MG63 (cell line): ENCODE results near the gene RAG1. TPM values are rescaled to one million over a fixed set of nuclear protein-coding genes. Genes with fewer than 3 reads are reported as not detected.
A peak's percentile ranks its signal among the peaks of the same experiment; 100 is the strongest.

Source experiments
- DNase-seq: peaks from one replicate; pipeline ENCODE4 v3.0.0-alpha.2; 2020
- H3K27me3 ChIP-seq: fragments of 250-450 bp; sonication (Bioruptor Pico); 2 replicates; pipeline ENCODE4 v1.5.1; 2020; ENCODE audit warnings: mild to moderate bottlenecking, moderate library complexity
- H3K36me3 ChIP-seq: fragments of 250-450 bp; sonication (Bioruptor Pico); 2 replicates; pipeline ENCODE4 v1.5.1; 2020; ENCODE audit warnings: mild to moderate bottlenecking, moderate library complexity
- H3K4me3 ChIP-seq: fragments of 250-450 bp; sonication (Bioruptor Pico); 2 replicates; pipeline ENCODE4 v1.5.1; 2020; ENCODE audit warnings: mild to moderate bottlenecking, moderate library complexity
- H3K9me3 ChIP-seq: fragments of 250-450 bp; sonication (Bioruptor Pico); 2 replicates; pipeline ENCODE4 v1.5.1; 2020; ENCODE audit warnings: mild to moderate bottlenecking, moderate library complexity
- total RNA-seq: library from RNA; depleted of rRNA; stranded (reverse); fragments of >200 nt; shearing (Covaris generic); gene quantifications from 2 replicates; pipeline ENCODE4 v1.2.3, GENCODE V29; 2014; ENCODE audit warnings: low replicate concordance

Gene RAG1
- total RNA-seq, 1 experiment from 2014 or later = 0.10 TPM

DNA sequence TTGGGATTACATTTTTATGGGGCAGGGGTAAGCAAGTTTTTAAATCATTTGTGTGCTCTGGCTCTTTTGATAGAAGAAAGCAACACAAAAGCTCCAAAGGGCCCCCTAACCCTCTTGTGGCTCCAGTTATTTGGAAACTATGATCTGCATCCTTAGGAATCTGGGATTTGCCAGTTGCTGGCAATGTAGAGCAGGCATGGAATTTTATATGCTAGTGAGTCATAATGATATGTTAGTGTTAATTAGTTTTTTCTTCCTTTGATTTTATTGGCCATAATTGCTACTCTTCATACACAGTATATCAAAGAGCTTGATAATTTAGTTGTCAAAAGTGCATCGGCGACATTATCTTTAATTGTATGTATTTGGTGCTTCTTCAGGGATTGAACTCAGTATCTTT, 10.1 kb downstream of the RAG1 start:
- Histone ChIP-seq H3K27me3 (peaks cover 10% of the 10 kb centered on the region), H3K4me3 (no peak overlapping the region), H3K36me3 (no peaks in the 10 kb centered on the region), H3K9me3 (no peaks in the 10 kb centered on the region; the same call in 1 of the 2 replicates)
- peak; percentile 12 for DNase-seq

DNA sequence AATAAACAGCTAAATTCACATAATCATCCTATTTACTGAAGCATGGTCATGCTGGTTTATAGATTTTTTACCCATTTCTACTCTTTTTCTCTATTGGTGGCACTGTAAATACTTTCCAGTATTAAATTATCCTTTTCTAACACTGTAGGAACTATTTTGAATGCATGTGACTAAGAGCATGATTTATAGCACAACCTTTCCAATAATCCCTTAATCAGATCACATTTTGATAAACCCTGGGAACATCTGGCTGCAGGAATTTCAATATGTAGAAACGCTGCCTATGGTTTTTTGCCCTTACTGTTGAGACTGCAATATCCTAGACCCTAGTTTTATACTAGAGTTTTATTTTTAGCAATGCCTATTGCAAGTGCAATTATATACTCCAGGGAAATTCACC, 10.7 kb downstream of the RAG1 start:
- Histone ChIP-seq H3K9me3 (no peaks in the 10 kb centered on the region; the same call in 1 of the 2 replicates), H3K27me3 (peaks cover 4% of the 10 kb centered on the region), H3K36me3 (no peaks in the 10 kb centered on the region), H3K4me3 (no peak overlapping the region)
- no peak for DNase-seq

DNA sequence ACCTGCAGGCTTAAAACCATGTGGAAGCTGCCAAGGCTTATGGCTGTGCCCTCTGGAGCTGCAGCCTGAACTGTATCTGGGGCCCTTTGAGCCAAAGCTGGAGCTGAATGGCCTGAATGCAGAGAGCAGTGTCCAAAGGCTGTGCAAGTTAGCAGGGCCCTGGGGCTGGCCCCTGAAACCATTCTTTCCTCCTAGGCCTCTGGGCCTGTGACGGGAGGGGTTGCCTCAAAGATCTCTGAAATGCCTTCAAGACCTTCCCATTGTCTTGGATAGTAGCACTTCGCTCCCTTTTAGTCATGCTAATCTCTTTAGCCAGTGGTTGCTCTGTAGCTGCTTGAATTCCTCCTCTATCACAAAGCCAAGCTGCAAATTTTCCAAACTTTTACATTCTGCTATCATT, 13.7 kb downstream of the RAG1 start:
- Histone ChIP-seq H3K27me3 (peaks cover 8% of the 10 kb centered on the region; the same call in 1 of the 2 replicates), H3K4me3 (no peak overlapping the region), H3K36me3 (no peaks in the 10 kb centered on the region), H3K9me3 (no peaks in the 10 kb centered on the region; the same call in 1 of the 2 replicates)
- DNase-seq = no peak

DNA sequence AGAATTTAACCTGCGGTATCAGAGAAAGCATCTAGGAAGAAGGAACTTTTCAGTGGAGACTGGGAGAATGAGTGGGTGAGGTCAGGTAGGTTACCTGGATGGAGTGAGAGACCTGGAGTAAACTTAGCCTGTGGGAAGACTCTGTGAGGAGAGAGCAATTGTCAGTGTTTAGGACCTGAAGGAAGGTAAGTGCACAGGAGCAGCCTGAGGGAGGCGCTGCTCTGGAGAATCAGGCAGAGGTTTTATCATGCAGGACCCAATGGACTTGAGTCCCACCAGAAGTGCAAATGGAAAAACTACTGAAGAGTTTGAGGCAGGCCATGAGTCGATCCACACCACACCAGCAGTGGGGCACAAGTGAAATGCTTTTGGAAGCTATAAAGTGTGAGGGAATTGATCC, 15.9 kb downstream of the RAG1 start:
- Histone ChIP-seq H3K4me3 (no peak overlapping the region), H3K36me3 (no peaks in the 10 kb centered on the region), H3K27me3 (peaks cover 11% of the 10 kb centered on the region; the same call in 1 of the 2 replicates), H3K9me3 (no peaks in the 10 kb centered on the region; the same call in 1 of the 2 replicates)
- no peak for DNase-seq

DNA sequence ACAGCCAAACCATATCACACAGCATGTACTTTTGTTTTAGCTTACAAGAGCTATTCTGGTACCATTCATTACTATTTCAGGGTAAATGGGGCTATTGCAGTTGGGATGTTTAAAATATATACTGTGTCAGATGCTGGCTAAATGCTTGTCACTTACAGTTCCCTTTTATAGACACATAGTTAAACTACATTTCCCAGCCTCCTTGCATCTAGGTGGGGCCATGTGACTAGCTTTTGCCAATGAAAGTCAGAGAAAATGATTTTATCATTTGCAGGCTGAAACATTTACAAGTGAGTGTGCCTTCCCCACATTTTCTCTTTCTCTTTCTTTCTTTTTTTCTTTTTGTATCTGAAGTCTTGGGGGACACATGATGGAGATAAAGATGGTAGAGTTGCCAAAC, 18.7 kb downstream of the RAG1 start:
- H3K36me3 ChIP-seq = no peaks in the 10 kb centered on the region
- H3K27me3 ChIP-seq = peaks cover 22% of the 10 kb centered on the region
- H3K9me3 ChIP-seq = no peaks in the 10 kb centered on the region; the same call in 1 of the 2 replicates
- no peak overlapping the region for H3K4me3 ChIP-seq
- DNase-seq = no peak

DNA sequence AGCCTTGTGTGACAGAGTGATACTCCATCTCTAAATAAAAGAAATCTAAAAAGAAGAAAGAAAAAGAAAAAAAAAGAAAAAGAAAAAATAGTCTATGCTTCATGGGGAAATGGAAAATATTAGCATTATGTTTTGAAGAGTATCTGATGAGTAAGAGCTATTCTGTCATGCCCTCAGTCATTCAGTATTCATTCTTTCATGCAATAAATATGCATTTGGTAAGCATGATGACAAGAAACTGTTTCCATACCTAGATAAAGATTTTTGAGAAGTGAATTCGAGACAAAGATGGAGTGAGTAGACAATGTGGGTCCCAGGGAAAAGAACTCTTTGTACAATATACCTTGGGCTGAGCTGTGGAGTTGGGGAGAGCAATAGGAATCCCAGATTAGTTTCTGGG, 20.3 kb downstream of the RAG1 start:
- peaks cover 22% of the 10 kb centered on the region for H3K27me3 ChIP-seq
- DNase-seq = no peak
- no peaks in the 10 kb centered on the region for H3K9me3 ChIP-seq
- H3K36me3 ChIP-seq = no peaks in the 10 kb centered on the region
- no peak overlapping the region for H3K4me3 ChIP-seq

DNA sequence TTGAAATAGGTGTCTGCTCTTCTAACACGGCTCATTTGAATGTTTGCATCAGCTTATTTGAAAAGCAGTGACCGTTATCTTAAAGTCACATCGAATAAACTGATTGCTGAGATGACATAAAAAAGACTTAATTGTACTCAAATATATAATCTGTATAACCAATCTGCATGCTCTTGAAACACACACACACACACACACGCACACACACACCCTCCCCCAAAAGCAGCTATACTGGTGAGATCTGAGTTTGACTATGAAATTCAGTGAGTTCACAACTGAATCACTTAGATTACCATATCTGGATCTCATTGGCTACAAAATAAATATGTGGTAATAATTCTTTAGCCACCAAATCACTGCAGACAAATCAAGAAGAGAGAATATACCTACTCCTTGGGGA, 22.7 kb downstream of the RAG1 start:
- DNase-seq = no peak
- no peaks in the 10 kb centered on the region for H3K36me3 ChIP-seq
- H3K4me3 ChIP-seq = no peak overlapping the region
- peaks cover 19% of the 10 kb centered on the region for H3K27me3 ChIP-seq
- H3K9me3 ChIP-seq = no peaks in the 10 kb centered on the region

DNA sequence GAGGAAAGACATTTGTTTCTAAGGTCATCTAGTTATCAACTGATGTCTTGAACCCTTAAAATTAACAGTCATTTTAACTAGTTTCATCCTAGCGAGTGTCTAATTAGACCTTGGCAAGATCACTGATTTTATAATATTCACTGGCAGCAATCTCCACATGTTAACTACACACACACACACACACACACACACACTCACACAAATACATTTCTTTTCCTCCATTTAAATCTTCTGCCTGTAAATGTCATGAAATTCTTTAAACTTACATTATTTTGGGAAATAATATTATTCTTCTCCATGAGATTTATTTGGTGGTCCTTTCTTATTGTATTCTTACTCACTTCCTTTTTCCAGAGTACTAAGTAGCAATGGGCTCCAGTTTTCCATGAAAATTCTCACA, 23.6 kb downstream of the RAG1 start:
- Histone ChIP-seq H3K4me3 (no peak overlapping the region), H3K9me3 (no peaks in the 10 kb centered on the region), H3K27me3 (peaks cover 18% of the 10 kb centered on the region), H3K36me3 (no peaks in the 10 kb centered on the region)
- DNase-seq = no peak

DNA sequence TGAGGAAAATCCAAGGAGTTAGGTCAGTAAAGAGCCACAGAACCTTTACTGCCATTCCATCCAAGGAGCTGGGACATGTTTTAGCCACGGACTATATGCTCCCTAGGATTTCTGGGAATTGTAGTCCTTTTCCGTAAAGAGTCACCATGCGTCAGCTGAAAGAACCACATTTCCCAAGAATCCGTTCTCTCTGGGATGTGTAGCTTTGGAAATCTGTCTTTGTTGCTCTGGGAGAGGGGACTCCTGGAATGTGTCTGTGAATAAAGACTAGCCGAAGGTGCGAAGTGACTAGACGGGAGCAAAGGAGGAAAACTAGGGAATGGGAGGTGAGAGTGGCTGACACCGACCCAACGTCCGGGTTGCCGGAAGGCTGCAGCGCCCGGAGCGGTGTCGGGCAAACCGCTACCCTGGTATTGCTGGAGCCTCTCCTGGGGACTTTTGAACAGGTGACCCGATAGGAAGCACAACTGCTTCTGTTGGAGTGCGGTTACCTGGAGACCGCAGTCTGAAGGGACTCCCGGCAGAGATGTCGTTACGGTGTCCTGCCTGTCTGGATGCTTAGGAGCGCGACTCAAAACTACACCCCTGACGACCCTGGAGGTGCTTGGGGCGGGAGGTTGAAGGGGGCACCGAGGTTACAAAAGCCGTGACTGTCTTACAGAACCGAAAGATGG, 26.6 kb downstream of the RAG1 start, which contains the start of gene IFTAP:
TSS of gene IFTAP (plus strand) at position 187 of the 674 bp plus-strand sequence. CDS start 15,602 bp downstream, outside the sequence.
- DNase-seq = peak; percentile 42
- Histone ChIP-seq H3K4me3 (peak within 1 kb of the TSS; percentile 85), H3K27me3 (peaks cover 11% of the 10 kb centered on the region; the same call in 1 of the 2 replicates), H3K36me3 (no peaks in the 10 kb centered on the region), H3K9me3 (no peaks in the 10 kb centered on the region)

DNA sequence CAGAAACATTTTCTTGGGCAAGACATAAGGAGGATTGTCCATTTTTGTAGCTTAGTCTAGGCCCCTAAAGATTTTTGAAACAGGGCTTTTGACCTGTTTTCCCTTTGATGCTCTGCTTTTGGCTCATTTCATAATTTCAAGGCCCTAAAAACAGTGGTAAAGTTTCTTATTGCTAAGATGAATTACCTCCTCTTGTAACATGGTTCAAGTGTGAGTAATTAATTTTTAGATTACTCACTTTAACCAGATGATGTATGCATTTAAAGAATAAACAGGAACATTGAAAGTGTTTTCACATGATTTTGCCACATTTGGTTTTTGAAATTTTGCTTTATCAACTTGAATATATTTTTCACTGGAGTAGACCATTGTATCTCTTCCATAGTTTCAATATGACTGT, 29.1 kb downstream of the RAG1 start:
- DNase-seq = no peak
- Histone ChIP-seq H3K27me3 (no peaks in the 10 kb centered on the region), H3K9me3 (no peaks in the 10 kb centered on the region), H3K36me3 (no peaks in the 10 kb centered on the region), H3K4me3 (no peak overlapping the region)

DNA sequence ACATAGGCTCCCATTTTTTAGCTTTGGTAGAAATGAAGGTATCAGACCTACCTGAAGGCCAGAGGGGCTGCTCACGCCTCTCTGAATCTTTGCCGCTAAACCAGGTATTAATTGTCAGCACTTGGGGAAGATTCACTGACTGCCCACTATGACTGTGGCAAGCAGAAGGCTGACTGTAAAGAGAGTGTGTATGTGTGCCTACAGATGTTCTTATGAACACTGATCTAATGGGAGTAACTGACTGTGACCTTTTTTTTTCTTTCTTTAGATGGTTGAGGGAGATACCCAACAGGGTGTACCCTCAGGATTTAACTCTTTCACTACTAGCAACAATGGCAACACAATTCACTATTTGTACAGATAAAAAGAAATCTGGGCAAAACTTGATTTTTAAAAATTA, 30.2 kb downstream of the RAG1 start, which contains the start of gene RAG2:
TSS of gene RAG2 (minus strand) at position 186 of the 400 bp plus-strand sequence. CDS start 4,068 bp downstream, outside the sequence.
- Histone ChIP-seq H3K36me3 (no peaks in the 10 kb centered on the region), H3K27me3 (no peaks in the 10 kb centered on the region), H3K4me3 (no peak within 1 kb of the TSS), H3K9me3 (no peaks in the 10 kb centered on the region)
- no peak for DNase-seq

DNA sequence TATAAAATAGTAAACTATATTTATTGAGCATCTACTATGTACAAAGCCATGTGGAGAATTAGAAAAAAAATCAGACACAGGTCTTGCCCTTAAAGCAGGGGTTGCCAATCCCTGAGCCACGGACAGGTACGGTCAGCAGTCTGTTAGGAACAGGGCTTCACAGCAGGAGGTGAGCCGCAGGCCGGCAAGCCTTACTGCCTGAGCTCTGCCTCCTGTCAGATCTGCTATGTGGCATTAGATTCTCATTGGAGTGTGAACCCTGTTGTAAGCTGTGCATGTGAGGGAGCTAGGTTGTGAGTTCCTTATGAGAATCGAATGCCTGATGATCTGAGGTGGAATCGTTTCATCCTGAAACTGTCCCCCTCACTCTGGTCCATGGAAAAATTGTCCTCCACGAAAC, 32.4 kb downstream of the RAG1 start:
- Histone ChIP-seq H3K36me3 (no peaks in the 10 kb centered on the region), H3K27me3 (no peaks in the 10 kb centered on the region), H3K9me3 (no peaks in the 10 kb centered on the region), H3K4me3 (no peak overlapping the region)
- DNase-seq = no peak

DNA sequence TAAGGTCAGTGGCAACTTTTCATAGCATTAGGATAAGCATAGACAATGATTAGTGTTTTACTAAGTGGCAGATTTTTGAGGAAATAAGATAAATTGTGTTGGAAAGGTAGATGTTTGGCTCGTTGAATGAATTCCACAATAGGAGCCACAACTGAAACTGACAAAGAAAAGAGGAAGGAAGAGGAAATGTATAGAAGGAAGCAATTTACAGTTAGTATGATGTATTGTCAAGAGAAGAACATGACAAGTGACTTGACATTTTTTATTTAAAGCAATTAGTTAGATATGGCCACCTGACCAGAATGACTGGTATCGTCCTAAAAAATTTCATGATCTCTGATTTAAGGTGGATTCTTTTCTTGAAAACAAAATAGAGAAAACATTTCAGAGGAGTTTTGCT, 33.3 kb downstream of the RAG1 start:
- no peak for DNase-seq
- no peaks in the 10 kb centered on the region for H3K9me3 ChIP-seq
- H3K36me3 ChIP-seq = no peaks in the 10 kb centered on the region
- no peak overlapping the region for H3K4me3 ChIP-seq
- H3K27me3 ChIP-seq = no peaks in the 10 kb centered on the region

DNA sequence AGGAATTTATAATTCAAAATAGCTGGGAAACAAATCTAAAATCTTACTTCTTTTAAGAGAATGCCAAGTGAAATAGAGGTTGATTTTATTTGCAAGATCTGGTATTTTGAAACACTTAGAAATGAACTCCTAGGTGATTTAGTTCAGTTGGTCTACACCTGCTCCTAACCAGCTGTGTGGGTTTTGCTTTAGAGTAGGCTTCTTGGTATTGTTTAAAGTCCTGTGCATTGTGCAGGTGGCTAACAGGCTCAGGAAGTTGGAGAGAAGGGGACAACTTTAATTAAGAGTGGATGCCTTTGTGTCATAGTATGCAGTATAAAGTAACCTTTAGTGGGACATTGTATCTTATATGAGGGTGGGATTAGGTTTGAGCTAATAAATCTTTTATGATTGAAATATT, 34.3 kb downstream of the RAG1 start:
- no peak for DNase-seq
- Histone ChIP-seq H3K4me3 (no peak overlapping the region), H3K36me3 (no peaks in the 10 kb centered on the region), H3K27me3 (no peaks in the 10 kb centered on the region), H3K9me3 (no peaks in the 10 kb centered on the region)

DNA sequence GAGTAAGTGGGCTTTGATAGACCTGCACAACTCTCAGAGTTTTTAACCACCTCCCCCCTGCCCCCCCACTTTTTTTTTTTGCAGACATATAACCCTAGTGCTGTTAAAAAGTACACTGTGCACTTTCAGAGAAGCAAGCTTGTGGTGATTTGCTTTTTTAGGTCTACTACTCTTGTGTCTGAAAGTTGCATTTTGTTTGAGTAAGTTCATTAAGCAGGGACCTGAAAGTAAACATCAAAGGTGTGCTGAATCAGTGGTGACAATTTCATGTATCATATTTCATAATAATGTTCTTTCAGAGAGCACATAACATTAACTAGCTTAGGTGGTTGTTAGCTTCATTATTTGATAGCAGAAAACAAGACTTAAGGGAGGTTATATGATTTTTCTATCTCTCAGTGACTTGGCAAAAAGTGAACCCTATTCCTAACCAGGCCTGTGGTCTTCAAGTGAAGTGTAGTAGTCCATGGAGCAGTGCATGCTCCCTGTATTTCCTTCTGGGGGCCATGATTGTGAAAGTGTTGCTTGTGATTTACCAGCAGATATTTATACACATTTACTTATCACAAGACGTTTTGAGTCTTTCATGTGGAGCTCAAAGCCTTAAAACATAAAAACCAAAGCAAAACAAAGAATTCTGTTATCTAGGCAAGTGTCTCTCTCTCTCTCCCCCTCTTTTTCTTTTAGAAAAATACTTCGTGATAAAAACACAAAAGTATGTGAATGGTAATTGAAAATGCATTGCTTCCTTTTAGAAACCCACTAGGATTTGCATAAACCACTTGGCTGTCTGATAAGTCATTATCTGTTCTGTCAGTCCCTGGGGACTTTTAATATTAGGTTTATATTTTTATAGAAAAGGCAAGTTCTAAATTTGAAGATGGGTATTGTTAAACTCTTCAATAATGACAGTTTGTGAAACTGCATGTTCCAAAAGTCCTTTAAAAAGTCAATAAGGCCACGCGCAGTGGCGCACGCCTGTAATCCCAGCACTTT, 37.7 kb downstream of the RAG1 start:
- Histone ChIP-seq H3K36me3 (no peaks in the 10 kb centered on the region), H3K4me3 (no peak overlapping the region), H3K9me3 (no peaks in the 10 kb centered on the region), H3K27me3 (no peaks in the 10 kb centered on the region)
- DNase-seq = no peak

DNA sequence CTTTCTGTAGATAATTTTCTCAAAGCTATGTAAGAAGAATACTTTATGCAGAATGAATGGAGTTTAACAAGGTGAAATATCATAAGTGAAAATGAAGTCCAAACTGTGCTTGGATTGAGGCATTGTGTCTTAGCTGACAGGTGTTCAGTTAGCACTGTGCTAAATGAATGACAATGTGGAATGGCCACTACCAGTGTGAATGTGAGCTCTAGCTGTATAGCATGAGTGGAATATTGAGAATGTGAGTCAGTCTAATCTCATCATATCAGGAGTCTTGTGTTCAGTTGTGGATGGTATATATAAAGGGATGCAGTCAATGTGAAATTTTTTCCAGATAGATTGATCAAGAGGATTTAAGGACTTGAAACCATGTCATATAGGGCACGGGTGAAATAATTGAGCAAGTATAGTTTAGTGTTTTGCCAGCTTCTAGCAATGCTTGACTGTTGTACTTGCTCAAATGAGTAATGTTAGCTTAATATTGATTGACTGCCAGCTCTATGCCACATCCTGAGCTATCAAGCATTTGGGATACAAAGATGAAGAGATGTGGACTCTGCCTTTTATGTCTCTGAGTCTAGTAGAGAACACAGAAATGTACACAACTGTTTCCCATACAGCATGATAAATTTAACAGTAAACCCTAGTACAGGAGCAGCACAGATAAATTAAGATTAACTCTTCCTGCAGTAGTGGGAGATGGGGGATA, 40.8 kb downstream of the RAG1 start:
- Histone ChIP-seq H3K36me3 (no peaks in the 10 kb centered on the region), H3K27me3 (no peaks in the 10 kb centered on the region), H3K4me3 (no peak overlapping the region), H3K9me3 (no peaks in the 10 kb centered on the region)
- no peak for DNase-seq

DNA sequence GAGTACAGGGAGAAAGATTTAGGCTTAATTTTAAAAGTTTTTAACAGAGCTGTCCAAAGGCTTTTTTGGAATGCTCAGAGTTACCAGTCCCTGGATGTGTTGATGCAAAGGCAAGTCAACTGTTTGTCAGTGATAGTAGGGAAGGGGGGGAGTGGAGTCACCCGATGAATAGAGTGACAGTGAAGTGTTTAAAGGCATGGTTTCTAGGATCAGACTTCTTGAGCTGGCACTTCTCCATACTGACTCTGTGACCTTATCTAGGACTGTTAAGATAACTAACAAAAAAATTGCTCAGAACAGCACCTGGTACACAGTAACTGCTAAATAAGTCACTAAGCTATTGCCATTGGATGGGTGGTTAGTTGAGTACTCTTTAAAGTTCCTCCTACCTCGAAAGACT, 41.6 kb downstream of the RAG1 start:
- no peak for DNase-seq
- H3K36me3 ChIP-seq = no peaks in the 10 kb centered on the region
- H3K9me3 ChIP-seq = no peaks in the 10 kb centered on the region
- no peaks in the 10 kb centered on the region for H3K27me3 ChIP-seq
- H3K4me3 ChIP-seq = no peak overlapping the region
